HG02678 (cell line): Measurements from ENCODE around the gene GJA9.
"Not testable (repeated sequence)": the region's sequence is repeated elsewhere in the genome, so short reads cannot be mapped to it uniquely, and the experiment has no call there.

ENCODE experiments used
- ATAC-seq: cut with Tn5 transposase; IDR thresholded peaks from one replicate; pipeline ENCODE4 v1.9.1; 2021; ENCODE audit warnings: mild to moderate bottlenecking, moderate library complexity; ENCODE audit not compliant: unreplicated experiment

Gene GJA9

GRCh38 chr1:38881487-38881886 is at the start of gene GJA9:
Gene GJA9, minus strand, starts transcription at chr1:38881587. Its CDS starts 5,489 bp downstream, at chr1:38876098.
- no peak for ATAC-seq

GRCh38 chr1:38929476-38929875 is 48.1 kb upstream of the GJA9 start:
- no peak for ATAC-seq

GRCh38 chr1:38929054-38929453 is 47.7 kb upstream of the GJA9 start:
- ATAC-seq = no peak

GRCh38 chr1:38926091-38926490 is 44.7 kb upstream of the GJA9 start:
- no peak for ATAC-seq

- no peak for ATAC-seq
Measured at GRCh38 chr1:38925391-38925790, 44.0 kb upstream of the GJA9 start.

- no peak for ATAC-seq
Measured at GRCh38 chr1:38923607-38924006, 42.2 kb upstream of the GJA9 start.

GRCh38 chr1:38919130-38919529 is 37.7 kb upstream of the GJA9 start:
- no peak for ATAC-seq

- no peak for ATAC-seq
Measured at GRCh38 chr1:38918568-38918967, 37.2 kb upstream of the GJA9 start.

- no peak for ATAC-seq
Measured at GRCh38 chr1:38917772-38918171, 36.4 kb upstream of the GJA9 start.

GRCh38 chr1:38917337-38917736 is 36.0 kb upstream of the GJA9 start:
- ATAC-seq = no peak

- no peak for ATAC-seq
Measured at GRCh38 chr1:38915352-38915948, 34.1 kb upstream of the GJA9 start.

- not testable (repeated sequence) for ATAC-seq
Measured at GRCh38 chr1:38914908-38915307, 33.5 kb upstream of the GJA9 start.

GRCh38 chr1:38908821-38909220 is 27.4 kb upstream of the GJA9 start:
- no peak for ATAC-seq

GRCh38 chr1:38905985-38906384 is 24.6 kb upstream of the GJA9 start:
- no peak for ATAC-seq

- no peak for ATAC-seq
Measured at GRCh38 chr1:38899560-38899959, 18.2 kb upstream of the GJA9 start.

- no peak for ATAC-seq
Measured at GRCh38 chr1:38898653-38899230, 17.4 kb upstream of the GJA9 start.

GRCh38 chr1:38896169-38896568 is 14.8 kb upstream of the GJA9 start:
- ATAC-seq = no peak

GRCh38 chr1:38892976-38893375 is 11.6 kb upstream of the GJA9 start:
- ATAC-seq = no peak

GRCh38 chr1:38891753-38892152 is 10.4 kb upstream of the GJA9 start:
- no peak for ATAC-seq

- no peak for ATAC-seq
Measured at GRCh38 chr1:38889589-38889988, 8.2 kb upstream of the GJA9 start.

GRCh38 chr1:38888423-38889333 is 7.3 kb upstream of the GJA9 start:
- no peak for ATAC-seq

- ATAC-seq = no peak
Measured at GRCh38 chr1:38885092-38885491, 3.7 kb upstream of the GJA9 start.
